NCI-H69 (cell line): ENCODE data around the gene SEC22C.
"Not testable (repeated sequence)": the region's sequence is repeated elsewhere in the genome, so short reads cannot be mapped to it uniquely, and the experiment has no call there.

ENCODE experiments used
- DNase-seq: peaks from one replicate; lab custom pipeline; 2025; lab: John Stamatoyannopoulos, UW

Gene SEC22C

DNA sequence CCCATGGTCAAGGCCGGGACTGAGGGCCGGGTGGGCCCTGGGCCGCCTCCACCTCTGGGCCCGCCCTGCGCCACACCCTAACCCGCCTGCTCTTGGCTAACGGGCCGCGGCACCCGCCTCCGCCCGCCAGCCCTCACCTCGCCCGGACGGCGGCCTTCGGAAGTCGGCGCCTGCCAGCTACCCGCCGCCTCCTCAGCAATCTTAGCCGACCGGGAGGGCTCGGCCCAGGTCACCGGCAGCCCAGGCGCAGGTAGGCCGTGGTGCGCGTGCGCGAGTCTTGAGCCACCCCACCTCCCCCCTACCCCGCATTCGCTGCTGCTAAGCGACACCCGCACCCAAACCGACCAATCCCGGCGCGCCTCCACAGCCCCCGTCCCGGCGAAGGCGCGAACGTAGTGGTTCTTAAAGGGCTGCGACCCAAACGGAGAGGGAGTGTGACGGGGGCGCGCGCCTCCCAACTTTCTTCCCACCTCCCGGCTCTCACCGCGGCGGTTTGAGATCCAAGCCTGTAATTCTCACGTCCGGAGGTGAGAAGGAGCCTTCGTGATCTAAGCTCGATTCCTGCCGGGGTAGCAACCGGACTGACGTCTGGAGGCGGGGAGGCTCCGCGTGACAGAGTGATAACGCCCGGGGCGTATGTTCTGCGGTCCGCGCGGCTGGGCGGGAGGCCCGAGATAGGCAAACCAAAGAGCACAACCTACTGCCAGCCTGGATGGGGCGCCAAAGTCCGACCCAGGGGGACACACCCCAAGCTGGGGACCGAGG lies at the start of gene SEC22C:
SEC22C (minus strand) TSS at position 259 of the 765 bp plus-strand sequence. CDS start 12,921 bp downstream, outside the sequence.
- peak; percentile 95 for DNase-seq

- DNase-seq = no peak
These were observed 31.7 kb upstream of the SEC22C start for GRCh38 chr3:42613462-42613861.

DNA sequence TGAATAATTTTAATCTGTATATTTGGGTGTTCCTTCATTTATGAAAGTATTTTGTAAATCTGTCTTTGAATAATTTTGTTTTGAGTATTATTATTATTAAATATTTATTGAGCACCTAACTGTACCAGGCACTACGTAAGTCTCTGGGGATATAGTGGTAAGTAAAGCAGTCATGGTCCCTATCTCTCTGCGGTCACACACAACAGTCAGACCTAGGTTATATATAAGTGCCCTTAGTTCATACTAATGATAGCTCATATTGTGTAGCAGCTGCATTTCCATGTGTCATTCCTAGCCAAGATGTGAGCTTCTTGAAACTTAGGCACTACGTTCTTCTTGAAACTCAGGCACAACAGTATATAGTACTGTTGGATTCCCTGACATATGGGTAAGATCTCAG lies 31.2 kb upstream of the SEC22C start:
- no peak for DNase-seq

DNA sequence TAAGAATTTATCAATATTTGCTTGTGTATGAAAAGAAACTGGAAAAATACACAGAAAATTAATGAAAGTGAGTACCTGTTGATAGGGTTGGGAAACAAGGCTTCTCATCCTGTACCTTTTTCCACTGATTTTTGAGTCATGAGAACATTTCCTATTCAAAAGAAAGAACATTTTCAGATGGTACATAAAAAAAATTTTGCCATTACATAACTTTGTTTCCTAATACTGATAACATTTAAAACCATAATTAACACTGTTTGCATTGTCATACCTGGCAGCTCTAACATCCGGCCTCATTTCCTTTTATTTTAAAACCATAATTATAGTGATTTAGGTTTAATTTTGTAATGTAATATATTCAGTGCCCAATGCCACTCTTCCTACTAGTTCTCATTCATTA lies 30.4 kb upstream of the SEC22C start:
- peak; percentile 22 for DNase-seq

- DNase-seq = no peak
These were observed 29.2 kb upstream of the SEC22C start for GRCh38 chr3:42610976-42611375.

GRCh38 chr3:42608581-42608980 lies 26.8 kb upstream of the SEC22C start:
- no peak for DNase-seq

DNA sequence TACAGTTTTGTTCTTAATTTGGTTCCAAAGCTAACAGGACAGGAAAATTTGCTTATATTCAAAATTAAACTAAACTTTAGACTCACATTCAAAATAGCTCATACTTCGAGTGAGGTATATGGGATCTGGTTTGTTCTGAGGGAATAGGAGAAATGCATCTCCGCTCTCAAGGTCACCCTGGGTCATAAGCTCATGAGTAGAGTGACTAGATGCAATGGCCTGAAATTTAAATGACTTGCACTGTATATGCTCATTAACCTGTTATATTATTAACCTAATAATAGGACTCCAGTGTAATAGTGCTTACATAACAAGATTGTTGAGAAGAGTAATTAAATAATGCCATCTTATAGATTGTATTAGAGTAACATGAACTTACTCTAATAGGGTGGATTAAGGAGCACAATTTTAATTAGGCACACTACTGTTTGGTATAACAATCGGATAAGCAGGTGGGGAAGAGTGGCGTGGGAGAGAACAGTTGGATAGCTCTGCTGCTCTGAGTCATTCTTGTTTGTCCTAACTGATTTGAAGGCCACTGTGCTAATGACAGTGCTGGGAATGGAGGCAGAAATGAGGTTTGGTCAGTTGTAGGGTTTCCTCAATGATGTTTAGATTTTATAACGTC lies 23.9 kb upstream of the SEC22C start:
- DNase-seq = peak; percentile 32

GRCh38 chr3:42602961-42603360 lies 21.2 kb upstream of the SEC22C start:
- DNase-seq = no peak

- DNase-seq = peak; percentile 85
These were observed 20.3 kb upstream of the SEC22C start for GRCh38 chr3:42601896-42602581.

GRCh38 chr3:42600958-42601675 lies 19.4 kb upstream of the SEC22C start:
- peak; percentile 68 for DNase-seq

DNA sequence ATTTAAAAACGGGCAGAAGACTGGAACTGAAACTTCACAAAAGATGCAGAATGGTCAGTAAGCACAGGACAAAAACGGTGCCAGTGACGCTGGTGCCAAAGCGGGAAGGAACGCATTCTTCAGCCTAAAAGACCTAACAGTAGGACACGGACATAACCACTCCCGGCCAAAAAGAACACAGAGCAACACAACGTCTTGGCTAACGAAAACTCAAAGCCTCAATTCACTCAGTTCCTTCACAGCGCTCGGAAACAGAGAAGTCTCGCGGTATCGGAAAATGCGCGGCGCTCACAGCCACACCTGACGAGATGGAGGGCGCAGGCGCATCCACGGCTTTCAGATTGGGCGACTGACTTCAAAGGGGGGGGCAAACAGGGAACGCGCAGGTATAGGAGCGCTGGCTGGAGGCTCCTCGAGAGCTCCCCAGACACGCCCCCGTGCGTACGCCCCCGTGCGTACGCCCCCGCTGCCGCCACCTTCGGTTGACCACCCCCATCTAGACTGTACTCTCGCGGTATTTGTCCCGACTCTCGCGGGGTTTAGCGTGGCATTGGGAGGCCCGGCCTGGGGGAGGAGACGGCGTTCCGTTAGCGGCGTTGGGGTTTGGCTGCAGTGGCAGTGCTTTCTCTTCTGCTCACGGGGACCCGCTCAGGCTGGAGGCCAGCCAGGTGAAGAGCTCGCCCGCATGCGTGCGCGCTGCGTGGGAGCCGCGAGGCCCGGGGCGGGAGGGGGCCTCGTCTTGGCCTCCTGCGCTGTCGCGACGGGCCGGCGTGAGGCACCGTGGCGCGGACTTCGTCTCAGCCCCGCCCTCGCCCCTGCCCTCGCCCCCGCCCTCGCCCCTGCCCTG lies 18.6 kb upstream of the SEC22C start, which contains the start of gene NKTR:
NKTR (plus strand) TSS at position 576 of the 847 bp plus-strand sequence. CDS start 321 bp downstream, outside the sequence.
- DNase-seq = peak; percentile 98

DNA sequence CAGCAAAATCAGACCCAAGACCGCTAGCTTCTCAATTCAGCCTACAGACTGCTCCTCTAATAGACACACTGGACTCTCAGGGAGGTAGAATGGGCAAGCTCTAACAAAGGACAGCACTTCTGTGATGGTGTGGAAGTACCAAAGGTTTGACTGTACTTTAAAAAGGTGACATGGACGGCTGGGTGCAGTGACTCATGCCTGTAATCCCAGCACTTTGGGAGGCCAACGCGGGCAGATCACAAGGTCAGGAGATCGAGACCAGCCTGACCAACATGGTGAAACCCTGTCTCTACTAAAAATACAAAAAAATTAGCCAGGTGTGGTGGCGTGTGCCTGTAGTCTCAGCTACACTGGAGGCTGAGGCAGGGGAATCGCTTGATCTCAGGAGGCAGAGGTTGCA lies 15.3 kb upstream of the SEC22C start:
- not testable (repeated sequence) for DNase-seq

DNA sequence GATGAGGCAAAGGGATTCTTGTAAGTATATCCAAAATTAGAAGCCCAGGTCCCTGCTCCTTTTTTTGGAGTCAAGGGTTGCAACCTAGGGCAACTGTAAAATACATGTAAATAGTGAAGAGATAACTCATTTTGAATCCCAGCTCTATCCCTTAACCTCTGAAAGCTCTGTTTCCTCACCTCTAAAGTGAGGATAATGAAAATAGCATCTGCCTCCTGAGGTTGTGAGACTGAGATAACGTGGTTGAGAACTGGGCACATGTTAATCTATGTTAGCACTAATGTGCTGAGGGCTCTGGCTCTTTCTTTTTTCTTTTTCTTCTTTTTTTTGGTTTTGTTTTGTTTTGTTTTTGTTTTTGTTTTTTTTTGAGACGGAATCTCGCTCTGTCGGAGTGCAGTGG lies 13.9 kb upstream of the SEC22C start:
- DNase-seq = no peak

GRCh38 chr3:42593635-42594034 lies 11.9 kb upstream of the SEC22C start:
- DNase-seq = no peak

DNA sequence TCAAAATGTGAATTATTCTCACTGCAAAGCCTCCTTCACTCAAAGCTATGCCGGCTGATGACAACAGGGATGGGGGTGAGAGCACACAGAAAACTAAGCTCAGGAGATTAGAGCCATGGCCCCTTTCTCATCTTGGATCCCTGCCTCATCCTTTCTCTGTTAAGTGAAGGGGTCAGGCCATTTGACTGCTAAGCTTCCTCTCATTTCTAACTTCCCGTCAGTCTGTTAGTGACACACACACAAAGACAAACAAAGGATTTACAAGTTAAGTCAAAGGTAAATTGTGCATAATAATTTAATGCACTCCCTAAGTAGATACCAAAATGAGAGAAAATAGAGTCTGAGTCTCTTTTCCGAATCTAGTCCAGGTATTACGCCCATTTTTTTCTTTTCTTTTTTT lies 10.0 kb upstream of the SEC22C start:
- no peak for DNase-seq

GRCh38 chr3:42590989-42591756 lies 9.4 kb upstream of the SEC22C start:
- DNase-seq = peak; percentile 39

- DNase-seq = peak; percentile 5
These were observed 7.8 kb upstream of the SEC22C start for GRCh38 chr3:42589382-42590109.

GRCh38 chr3:42588625-42589024 lies 6.9 kb upstream of the SEC22C start:
- DNase-seq = no peak

- no peak for DNase-seq
These were observed 805 bp upstream of the SEC22C start for GRCh38 chr3:42582474-42583070.

- no peak for DNase-seq
These were observed 413 bp downstream of the SEC22C start for GRCh38 chr3:42581400-42581708.
